Fibroblast of villous mesenchyme (primary cell): Measurements from ENCODE around the gene HSP90B1. TPM values are rescaled to one million over a fixed set of nuclear protein-coding genes. Genes with fewer than 3 reads are reported as not detected.
A peak's percentile ranks its signal among the peaks of the same experiment; 100 is the strongest.

Experiments
- DNase-seq: peaks from one replicate; pipeline ENCODE4 v3.0.0-alpha.2; 2010; ENCODE audit warnings: low read depth
- H3K4me3 ChIP-seq: 2 replicates; pipeline ENCODE4 v1.5.1; 2011; ENCODE audit warnings: low read depth, mild to moderate bottlenecking, low read length
- CTCF ChIP-seq: IDR thresholded peaks from 2 replicates; pipeline ENCODE4 v1.5.1; 2012; ENCODE audit warnings: low read depth, mild to moderate bottlenecking, low read length; ENCODE audit not compliant: insufficient read depth
- total RNA-seq: library from RNA; depleted of rRNA; stranded (reverse); fragments of >200 nt; gene quantifications from 2 replicates; pipeline ENCODE4 v1.2.3, GENCODE V29; 2012

HSP90B1 gene
- total RNA-seq, 1 donor = 702 TPM

- peak overlapping the region; percentile 71 for H3K4me3 ChIP-seq
- no peak for DNase-seq
- TF ChIP-seq CTCF = no peak
Observed at GRCh38 chr12:103928682-103929045, 1.5 kb upstream of the HSP90B1 start.

DNA sequence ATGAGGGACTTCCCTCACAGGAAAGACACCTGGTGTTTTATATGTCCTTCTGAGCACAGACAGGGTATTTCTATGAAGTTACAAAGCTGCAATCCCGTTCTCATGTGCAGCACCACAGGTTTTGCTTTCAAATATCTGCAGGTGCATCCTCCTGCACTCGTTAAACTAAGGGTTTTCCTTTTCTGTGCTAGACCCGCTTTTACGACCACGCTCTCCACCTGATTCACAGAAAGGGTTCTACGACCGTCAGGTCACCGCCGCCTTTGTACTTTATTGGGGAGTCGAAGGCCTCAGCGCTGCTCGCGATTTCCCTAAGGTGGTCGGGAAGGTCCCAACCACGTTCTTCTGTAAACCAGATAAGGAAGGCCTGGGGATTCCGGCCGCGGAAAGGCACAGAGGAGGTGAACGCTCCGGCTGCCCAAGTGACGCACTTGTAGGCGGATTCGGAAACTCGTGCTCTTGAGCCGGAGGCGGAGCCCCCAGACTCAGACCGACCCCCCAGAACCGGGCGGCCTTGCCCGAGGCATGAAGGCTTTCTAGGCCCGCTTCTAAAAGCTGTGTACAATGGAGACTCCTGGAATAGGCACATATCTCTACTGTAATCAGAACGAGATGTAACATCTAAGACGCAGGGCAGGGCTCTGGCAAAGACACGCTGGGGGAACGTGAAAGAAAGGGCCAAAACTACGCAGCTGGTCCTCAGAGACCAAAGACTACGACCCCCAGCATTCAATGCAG is 995 bp upstream of the HSP90B1 start:
- TF ChIP-seq CTCF = no peak
- H3K4me3 ChIP-seq = peak overlapping the region; percentile 71
- peak; percentile 92 for DNase-seq

DNA sequence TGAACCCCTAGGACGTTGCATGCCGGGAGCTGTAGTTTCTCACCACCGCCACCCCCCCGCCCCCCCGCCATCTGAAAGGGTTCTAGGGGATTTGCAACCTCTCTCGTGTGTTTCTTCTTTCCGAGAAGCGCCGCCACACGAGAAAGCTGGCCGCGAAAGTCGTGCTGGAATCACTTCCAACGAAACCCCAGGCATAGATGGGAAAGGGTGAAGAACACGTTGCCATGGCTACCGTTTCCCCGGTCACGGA is 501 bp upstream of the HSP90B1 start:
- peak overlapping the region; percentile 71 for H3K4me3 ChIP-seq
- no peak for DNase-seq
- TF ChIP-seq CTCF = no peak

DNA sequence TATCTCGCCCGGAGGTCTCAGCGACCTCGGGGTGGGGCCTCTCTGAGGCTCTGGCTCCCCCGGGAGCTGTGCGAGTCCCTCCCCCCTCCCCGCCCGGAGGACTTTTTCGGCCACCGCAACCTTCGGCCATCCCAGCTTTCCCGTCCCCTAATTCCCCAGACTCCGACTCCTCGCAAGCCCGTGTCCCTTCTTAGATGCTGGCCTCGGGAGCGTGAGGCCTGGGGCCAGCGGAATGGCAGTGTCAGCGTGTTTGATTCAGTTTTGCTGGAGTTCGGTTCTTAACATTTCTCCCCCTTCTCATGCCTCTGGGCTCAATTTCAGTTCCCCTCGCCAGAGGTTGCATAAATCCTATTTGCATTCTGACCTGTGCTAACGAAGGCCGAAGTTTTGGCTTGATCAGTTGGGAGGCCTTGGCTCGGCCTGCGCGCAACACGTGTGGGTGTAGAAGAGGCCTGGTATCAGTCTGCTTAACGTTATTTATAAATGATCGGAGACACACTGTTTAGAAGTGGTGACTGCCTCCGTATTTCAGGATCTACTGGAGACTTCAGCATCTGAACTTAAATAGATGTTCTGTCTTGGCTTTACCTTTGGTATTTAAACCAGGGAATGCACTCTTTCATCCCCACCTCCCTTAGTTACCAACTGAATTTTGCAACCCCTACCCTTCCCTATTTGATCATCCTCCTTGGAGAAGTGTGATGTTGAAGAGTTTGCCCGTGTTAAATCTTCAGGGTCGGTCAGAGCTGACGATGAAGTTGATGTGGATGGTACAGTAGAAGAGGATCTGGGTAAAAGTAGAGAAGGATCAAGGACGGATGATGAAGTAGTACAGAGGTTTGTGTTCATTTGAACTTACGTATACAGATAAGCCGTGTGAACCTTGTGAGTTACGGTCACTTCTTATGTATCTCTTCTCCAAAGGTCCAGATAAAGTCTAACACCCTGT is 851 bp downstream of the HSP90B1 start:
- no peak for TF ChIP-seq CTCF
- peak overlapping the region; percentile 95 for H3K4me3 ChIP-seq
- peak; percentile 54 for DNase-seq

DNA sequence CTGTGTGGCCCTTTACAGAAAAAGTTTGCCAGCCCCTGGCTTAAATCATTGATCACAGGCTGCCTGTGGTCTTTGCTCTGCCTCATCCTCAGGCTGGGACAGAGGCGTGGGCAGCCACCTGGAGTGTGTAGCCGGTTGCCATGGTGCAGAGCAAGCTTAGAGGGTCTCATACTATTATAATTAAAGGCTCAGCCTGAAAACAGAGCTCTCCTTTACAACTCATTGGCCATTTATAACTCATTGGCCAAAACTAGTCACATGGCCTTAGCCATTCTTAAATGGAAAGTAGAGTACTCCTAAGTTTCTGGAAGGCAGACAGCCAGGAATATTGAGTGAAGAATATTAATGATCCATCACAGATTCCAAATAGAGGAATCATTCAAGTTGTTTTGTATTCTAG is 3.0 kb downstream of the HSP90B1 start:
- TF ChIP-seq CTCF = no peak
- H3K4me3 ChIP-seq = peak overlapping the region; percentile 95
- DNase-seq = peak; percentile 12

DNA sequence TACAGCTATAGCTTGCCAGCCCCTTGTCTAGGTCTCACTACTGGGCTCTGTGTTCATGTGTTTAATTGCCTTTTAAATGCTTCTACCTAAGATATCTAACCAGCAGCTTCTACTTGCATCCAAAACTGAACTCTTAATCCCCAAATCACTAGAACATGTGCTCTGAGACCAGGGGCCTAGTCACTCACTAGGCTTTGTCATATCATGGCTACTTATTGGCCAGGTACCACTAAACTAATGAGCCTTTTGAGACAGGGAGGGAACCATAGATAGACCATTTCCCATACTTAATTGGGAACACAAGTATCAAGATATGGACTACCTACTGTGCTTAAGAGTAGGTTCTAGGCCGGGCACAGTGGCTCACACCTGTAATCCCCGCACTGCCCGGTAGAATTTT is 6.5 kb downstream of the HSP90B1 start:
- H3K4me3 ChIP-seq = no peak overlapping the region
- DNase-seq = no peak
- TF ChIP-seq CTCF = no peak
